ENCODE results near the gene PLEKHH2.

Gene PLEKHH2

GRCh38 chr2:43812006-43812405 is 174.9 kb downstream of the PLEKHH2 start:
- no peak for DNase-seq (ENCODE audit: low read depth in 3 of 3)

GRCh38 chr2:43812947-43813346 is 175.9 kb downstream of the PLEKHH2 start:
- DNase-seq (ENCODE audit: low read depth in 3 of 3) = no peak

DNA sequence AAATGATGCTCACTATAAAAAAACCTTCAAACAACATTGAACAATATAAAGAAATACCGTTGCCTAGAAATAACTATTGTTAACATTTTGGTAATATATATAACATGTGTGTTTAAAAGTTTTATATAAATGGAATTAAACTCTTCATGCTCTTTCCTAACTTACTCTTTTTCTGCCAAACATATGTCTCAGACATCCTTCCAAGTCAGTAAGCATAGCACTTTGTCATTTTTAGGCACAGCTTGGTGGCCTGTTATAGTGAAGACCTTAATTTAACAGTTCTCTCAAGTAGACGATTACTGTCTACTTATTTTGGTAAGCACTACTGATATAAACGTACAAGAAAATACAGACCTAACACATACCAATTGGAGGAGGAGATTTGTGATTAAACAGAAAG is 177.7 kb downstream of the PLEKHH2 start:
- DNase-seq (ENCODE audit: low read depth in 3 of 3) = no peak

Data from stimulated activated CD4-positive, alpha-beta T cell treated with anti-CD3 and anti-CD28 coated beads, TNF-alpha, amount 100 ng/mL, for 48 hours (primary cell).